ENCODE measurements around the gene ELMO2. TPM values are rescaled to one million over a fixed set of nuclear protein-coding genes. Genes with fewer than 3 reads are reported as not detected.

ELMO2 gene, protein sequence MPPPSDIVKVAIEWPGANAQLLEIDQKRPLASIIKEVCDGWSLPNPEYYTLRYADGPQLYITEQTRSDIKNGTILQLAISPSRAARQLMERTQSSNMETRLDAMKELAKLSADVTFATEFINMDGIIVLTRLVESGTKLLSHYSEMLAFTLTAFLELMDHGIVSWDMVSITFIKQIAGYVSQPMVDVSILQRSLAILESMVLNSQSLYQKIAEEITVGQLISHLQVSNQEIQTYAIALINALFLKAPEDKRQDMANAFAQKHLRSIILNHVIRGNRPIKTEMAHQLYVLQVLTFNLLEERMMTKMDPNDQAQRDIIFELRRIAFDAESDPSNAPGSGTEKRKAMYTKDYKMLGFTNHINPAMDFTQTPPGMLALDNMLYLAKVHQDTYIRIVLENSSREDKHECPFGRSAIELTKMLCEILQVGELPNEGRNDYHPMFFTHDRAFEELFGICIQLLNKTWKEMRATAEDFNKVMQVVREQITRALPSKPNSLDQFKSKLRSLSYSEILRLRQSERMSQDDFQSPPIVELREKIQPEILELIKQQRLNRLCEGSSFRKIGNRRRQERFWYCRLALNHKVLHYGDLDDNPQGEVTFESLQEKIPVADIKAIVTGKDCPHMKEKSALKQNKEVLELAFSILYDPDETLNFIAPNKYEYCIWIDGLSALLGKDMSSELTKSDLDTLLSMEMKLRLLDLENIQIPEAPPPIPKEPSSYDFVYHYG
- total RNA-seq: 64.5 and 66.4 TPM in 2 replicates

DNA sequence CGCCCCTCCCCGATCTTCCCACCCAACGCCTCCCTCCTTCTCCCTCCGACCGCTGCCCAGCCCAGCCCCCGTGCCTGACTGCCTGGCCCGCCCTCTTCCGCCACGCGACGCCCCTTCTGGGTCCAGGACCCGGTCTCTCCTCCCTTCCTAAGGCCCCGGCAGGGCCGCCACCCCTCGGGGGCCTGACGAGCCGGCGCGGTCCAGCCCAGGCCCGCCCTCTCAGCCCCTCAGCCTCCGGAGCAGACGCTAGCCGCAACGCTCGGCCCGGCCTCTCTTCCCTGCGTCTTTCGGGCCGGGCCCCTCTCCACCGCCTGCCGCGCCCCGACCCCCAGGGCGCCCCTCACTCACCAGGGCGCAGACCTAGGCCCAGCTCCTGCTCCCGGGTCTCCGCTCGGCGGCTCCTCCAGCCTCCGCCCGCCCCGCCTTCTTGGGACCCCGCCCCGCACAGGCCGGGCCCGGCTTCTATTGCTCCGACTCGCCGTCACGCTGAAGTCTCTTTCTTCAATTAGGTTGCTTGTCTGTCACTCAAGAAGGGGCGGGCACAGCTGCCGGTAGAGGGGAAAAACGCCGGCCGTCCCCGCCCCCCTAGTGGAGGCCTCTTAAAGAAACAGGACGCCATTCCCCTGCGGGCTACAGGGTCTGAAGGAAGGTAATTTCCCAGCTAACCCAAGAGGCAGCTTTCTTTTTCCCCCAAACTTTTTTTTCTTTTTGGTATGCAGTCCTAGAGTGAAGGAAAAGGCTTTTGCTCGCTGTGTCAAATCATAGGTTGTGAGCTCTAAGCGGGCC lies at the start of gene ELMO2:
Gene ELMO2, minus strand, starts transcription at position 416 of the 786 bp plus-strand sequence. CDS start 12,133 bp downstream, outside the sequence.
- Mint-ChIP-seq H3K27ac (peak within 1 kb of the TSS; percentile 96), H3K4me3 (peak within 1 kb of the TSS; percentile 88), H3K27me3 (peaks cover 2% of the 10 kb centered on the region), H3K4me1 (peaks cover 58% of the 10 kb centered on the region), H3K36me3 (ENCODE audit: low read depth) (peaks cover 17% of the 10 kb centered on the region), H3K9me3 (no peaks in the 10 kb centered on the region)
- intact Hi-C loops (cut with micrococcal nuclease): loop anchor here (1.0 to 2.0 kb wide), 2 partner anchors 42 to 282 kb away; partner anchors contain the start of gene TP53RK
- peak; percentile 99 for DNase-seq

DNA sequence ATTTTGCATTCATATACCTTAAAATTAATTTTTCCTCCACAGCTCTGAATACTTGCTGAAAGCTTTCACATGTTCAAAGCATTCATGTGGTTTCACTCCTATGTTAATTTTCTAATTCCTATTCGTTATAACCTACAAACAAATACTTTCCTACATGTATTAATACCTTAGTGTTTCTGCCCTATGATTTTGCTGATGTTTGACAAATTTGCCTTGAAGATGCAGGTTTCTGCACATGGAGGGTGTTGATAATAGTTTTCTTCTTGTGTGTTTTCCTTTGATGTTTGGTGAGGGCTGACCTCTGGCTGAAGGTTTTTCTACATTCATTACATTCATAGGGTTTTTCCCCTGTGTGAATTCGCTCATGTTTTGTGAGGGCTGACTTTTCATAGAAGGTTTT lies 49.3 kb upstream of the ELMO2 start:
- peaks cover 14% of the 10 kb centered on the region for H3K27me3 Mint-ChIP-seq
- no peaks in the 10 kb centered on the region for H3K36me3 Mint-ChIP-seq (ENCODE audit: low read depth)
- H3K4me3 Mint-ChIP-seq: no peak overlapping the region
- no peak for DNase-seq
- no peaks in the 10 kb centered on the region for H3K4me1 Mint-ChIP-seq
- H3K27ac Mint-ChIP-seq: no peak overlapping the region
- intact Hi-C loops (cut with micrococcal nuclease): no loop called here
- H3K9me3 Mint-ChIP-seq: peaks cover 19% of the 10 kb centered on the region

DNA sequence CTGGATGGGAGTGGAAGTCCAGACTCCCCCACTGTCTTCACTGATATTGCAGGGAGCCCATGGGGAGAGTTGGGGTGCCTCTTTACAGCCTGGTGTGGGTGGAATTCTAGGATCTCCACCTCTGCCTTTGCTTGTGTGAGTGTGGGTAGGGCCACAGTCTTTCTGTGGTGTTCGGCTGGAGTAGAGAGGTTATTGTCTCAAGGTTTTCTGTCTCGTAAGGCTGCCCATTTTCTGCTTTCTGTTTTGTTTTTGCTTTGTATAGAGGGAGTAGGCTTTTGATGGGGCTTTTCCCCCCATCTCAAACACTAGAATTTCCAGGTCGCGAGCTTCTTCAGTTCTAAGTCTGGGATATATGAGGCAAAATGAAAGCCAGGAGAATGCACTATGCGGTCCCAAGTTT lies 40.4 kb upstream of the ELMO2 start:
- Mint-ChIP-seq H3K27me3 (peaks cover 19% of the 10 kb centered on the region), H3K27ac (no peak overlapping the region), H3K4me1 (no peaks in the 10 kb centered on the region), H3K9me3 (peaks cover 3% of the 10 kb centered on the region), H3K4me3 (no peak overlapping the region), H3K36me3 (ENCODE audit: low read depth) (no peaks in the 10 kb centered on the region)
- DNase-seq: peak; percentile 33
- intact Hi-C loops (cut with micrococcal nuclease): no loop called here

DNA sequence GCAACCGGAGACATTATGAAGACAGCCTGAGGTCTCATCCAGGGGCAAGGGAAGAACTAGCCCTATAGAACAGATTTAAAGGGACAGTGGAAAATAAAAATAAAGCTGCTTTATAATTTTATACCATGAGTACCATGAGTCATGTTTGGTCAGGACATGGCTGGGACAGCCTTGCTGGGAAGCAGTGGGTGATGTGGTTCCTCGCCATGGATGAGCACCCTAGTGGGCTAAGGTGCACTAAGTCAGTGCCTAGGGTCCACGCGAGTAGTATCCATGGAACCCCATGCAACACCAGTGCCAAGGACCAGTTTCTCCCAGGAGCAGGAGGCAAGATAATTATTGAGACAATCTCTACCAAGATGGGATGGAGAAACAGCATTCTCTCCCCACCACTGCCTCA lies 33.4 kb upstream of the ELMO2 start:
- H3K4me3 Mint-ChIP-seq: no peak overlapping the region
- H3K4me1 Mint-ChIP-seq: no peaks in the 10 kb centered on the region
- H3K36me3 Mint-ChIP-seq (ENCODE audit: low read depth): no peaks in the 10 kb centered on the region
- intact Hi-C loops (cut with micrococcal nuclease): no loop called here
- H3K27ac Mint-ChIP-seq: no peak overlapping the region
- DNase-seq: no peak
- peaks cover 18% of the 10 kb centered on the region for H3K27me3 Mint-ChIP-seq
- H3K9me3 Mint-ChIP-seq: peaks cover 3% of the 10 kb centered on the region

DNA sequence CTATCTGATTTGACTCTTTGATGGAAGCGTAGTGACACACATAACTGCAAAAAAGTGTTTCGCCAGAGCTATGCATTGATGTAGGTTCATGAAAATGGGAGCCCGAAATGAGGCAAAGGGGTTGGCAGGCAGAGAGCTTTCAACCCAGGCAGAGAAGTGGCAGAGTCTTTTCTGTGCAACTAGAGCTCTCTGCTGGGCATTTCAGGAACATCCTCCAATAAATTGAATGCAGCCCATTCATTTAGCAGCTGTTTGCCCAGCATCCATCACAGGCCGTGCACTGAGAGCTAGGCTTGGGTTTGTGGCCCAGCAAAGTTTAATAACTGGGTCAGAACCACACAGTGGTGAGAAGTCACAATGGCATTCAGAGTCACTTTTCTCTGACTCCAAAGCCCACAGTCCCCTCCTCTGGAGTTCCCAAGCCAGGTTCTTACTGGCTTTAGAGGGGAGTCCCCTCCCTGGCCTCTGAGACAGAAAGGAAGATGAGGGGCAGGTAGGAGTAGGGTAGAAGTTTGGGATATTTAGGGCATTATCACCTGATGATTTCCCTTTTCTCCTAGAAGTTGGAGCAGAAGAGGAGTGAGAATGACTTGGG lies 31.8 kb upstream of the ELMO2 start:
- no peaks in the 10 kb centered on the region for H3K4me1 Mint-ChIP-seq
- intact Hi-C loops (cut with micrococcal nuclease): no loop called here
- H3K36me3 Mint-ChIP-seq (ENCODE audit: low read depth): no peaks in the 10 kb centered on the region
- H3K27ac Mint-ChIP-seq: no peak overlapping the region
- H3K4me3 Mint-ChIP-seq: no peak overlapping the region
- H3K27me3 Mint-ChIP-seq: peaks cover 15% of the 10 kb centered on the region
- peak; percentile 69 for DNase-seq
- no peaks in the 10 kb centered on the region for H3K9me3 Mint-ChIP-seq

DNA sequence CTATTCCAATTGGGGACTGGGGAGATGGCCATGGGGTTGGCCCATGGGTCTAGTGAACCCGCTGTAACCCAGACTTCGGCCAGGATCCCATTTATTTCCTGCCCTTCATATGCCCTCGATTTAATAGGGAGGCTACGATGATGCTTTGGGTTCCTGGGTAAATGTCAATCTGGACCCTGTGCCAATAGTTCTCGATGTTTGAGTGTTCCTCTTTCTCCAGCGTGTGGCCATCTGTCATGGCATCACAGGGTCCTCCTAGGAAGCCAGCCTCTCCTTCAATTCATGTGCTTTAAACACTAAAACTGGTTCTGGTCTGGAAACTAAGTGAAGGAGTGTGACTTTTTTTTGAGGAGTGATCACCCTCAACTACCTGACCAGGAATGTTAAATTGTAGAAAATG lies 28.7 kb upstream of the ELMO2 start:
- no peaks in the 10 kb centered on the region for H3K4me1 Mint-ChIP-seq
- no peak overlapping the region for H3K27ac Mint-ChIP-seq
- H3K36me3 Mint-ChIP-seq (ENCODE audit: low read depth): no peaks in the 10 kb centered on the region
- DNase-seq: no peak
- H3K9me3 Mint-ChIP-seq: no peaks in the 10 kb centered on the region
- H3K4me3 Mint-ChIP-seq: no peak overlapping the region
- intact Hi-C loops (cut with micrococcal nuclease): no loop called here
- peaks cover 14% of the 10 kb centered on the region for H3K27me3 Mint-ChIP-seq

DNA sequence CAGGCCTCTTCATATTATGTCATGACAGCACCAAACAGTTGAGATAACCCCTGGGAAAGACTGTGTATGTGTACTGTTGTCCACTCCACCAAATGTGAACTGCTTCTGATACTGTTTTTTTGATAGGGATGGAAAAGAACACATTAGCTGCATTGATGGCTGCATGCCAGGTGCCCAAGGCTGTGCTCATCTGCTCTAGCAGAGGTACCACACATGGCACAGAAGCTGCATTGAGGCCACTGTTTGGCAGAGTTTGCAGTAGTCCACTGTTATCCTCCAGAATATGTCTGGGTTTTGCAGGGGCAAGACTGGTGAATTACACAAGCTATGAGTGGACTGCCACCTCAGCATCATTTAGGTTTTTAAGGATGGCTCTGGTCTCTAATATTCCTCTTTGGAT lies 28.2 kb upstream of the ELMO2 start:
- H3K36me3 Mint-ChIP-seq (ENCODE audit: low read depth): no peaks in the 10 kb centered on the region
- no peaks in the 10 kb centered on the region for H3K9me3 Mint-ChIP-seq
- H3K27me3 Mint-ChIP-seq: peaks cover 15% of the 10 kb centered on the region
- DNase-seq: no peak
- intact Hi-C loops (cut with micrococcal nuclease): no loop called here
- no peak overlapping the region for H3K27ac Mint-ChIP-seq
- no peak overlapping the region for H3K4me3 Mint-ChIP-seq
- H3K4me1 Mint-ChIP-seq: no peaks in the 10 kb centered on the region

DNA sequence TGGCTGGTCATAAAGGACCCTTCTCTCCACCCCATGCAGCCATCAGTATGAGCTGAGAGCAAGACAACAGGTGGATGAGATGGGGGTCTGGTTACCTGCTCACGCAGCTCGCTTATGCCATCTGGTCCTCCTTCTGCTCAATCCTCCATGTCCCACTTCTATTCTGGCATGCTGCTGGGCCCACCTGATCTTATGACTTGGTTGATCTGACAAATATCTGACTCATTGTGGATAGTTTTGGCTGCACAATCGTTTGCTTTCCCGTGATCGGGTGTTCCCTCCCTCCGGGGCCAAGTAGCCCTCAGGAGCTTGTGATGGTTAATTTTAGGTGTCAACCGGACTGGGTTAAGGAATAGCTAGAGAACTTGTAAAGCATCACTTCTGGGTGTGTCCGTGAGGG lies 26.6 kb upstream of the ELMO2 start:
- no peak for DNase-seq
- no peak overlapping the region for H3K27ac Mint-ChIP-seq
- intact Hi-C loops (cut with micrococcal nuclease): no loop called here
- H3K27me3 Mint-ChIP-seq: peaks cover 22% of the 10 kb centered on the region
- H3K36me3 Mint-ChIP-seq (ENCODE audit: low read depth): no peaks in the 10 kb centered on the region
- no peaks in the 10 kb centered on the region for H3K9me3 Mint-ChIP-seq
- H3K4me3 Mint-ChIP-seq: no peak overlapping the region
- H3K4me1 Mint-ChIP-seq: no peaks in the 10 kb centered on the region

DNA sequence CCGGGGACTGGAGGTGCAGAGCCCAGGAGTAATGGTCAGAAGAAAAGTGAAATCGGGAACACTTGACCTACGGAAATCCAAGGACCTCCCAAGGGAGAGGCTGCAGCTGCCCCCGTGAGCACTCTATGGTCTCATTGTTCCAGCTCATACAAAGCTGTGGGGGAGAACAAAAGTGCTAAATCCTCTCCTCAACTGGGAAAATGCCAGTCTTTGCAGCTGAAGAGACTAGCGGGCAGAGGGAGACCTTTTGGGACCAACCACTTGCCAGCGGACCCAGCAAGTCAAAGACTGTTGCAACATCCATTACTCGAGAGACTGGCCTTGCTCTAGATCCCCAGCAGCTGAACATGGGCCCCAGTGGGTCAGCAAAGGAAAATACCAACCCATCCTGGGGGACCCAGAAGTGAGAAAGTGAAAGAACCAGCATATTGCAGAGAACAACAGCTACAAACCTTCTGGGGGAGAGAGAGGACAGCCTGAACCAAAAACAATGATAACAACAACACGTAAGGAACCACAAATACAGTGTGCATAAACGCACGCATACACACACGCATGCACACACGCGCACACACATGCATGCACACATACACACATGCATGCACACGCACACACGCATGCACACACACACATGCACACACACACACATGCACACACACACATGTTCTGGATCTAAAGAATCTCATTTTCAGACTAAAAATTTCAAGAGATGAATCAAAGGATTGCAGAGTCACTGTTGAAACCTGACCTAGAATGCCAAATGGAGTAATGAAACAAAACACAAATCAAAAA lies 24.7 kb upstream of the ELMO2 start:
- intact Hi-C loops (cut with micrococcal nuclease): no loop called here
- Mint-ChIP-seq H3K4me3 (no peak overlapping the region), H3K27ac (no peak overlapping the region), H3K4me1 (no peaks in the 10 kb centered on the region), H3K9me3 (no peaks in the 10 kb centered on the region), H3K36me3 (ENCODE audit: low read depth) (no peaks in the 10 kb centered on the region), H3K27me3 (peaks cover 41% of the 10 kb centered on the region)
- DNase-seq: no peak

DNA sequence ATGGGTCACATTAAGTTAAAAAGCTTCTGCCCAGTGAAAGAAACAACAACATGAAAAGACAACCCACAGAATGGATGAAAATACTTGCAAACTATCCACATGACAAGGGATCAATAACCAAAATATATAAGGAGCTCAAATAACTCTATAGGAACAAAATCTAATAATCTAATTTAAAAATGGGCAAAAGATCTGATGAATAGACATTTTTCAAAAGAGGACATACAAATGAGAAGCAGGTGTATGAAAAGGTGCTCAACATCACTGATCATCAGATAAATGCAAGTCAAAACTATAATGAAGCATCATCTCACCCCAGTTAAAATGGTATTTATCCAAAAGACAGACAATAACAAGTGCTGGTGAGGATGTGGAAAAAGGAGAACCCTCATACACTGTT lies 21.0 kb upstream of the ELMO2 start:
- Mint-ChIP-seq H3K9me3 (no peaks in the 10 kb centered on the region), H3K27me3 (peaks cover 44% of the 10 kb centered on the region), H3K36me3 (ENCODE audit: low read depth) (no peaks in the 10 kb centered on the region), H3K27ac (no peak overlapping the region), H3K4me1 (no peaks in the 10 kb centered on the region), H3K4me3 (no peak overlapping the region)
- intact Hi-C loops (cut with micrococcal nuclease): no loop called here
- no peak for DNase-seq

DNA sequence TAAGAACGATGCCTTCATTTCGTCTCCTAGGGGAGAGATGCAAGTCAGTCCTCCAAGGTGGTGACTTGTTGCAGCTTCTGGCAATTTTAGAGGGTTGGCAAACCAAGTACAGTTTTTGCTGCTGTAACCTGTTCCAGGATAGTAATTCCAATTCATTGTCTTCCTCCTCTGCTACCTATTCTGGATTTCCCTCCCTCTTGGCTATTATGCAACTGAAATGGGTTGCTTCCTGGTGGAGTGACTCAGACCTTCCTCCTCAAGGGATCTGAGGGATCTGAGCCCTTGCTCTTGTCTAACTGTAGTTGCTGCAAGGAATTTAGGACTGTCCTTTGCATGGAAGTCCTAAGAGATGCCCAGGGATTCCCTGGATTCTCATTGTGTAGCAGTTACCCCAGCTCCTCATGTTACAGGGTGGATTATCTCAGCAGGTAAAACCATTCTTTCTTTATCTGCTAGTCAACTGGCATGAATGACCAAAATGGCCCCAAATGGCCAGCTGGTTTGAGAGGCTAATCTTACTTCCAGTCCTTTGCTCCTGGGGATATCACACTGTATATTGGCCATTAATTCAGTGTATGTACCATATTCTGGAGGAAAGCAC lies 17.6 kb upstream of the ELMO2 start:
- no peak overlapping the region for H3K4me3 Mint-ChIP-seq
- H3K27ac Mint-ChIP-seq: no peak overlapping the region
- no peaks in the 10 kb centered on the region for H3K9me3 Mint-ChIP-seq
- intact Hi-C loops (cut with micrococcal nuclease): no loop called here
- DNase-seq: peak; percentile 40
- H3K36me3 Mint-ChIP-seq (ENCODE audit: low read depth): no peaks in the 10 kb centered on the region
- H3K4me1 Mint-ChIP-seq: no peaks in the 10 kb centered on the region
- peaks cover 46% of the 10 kb centered on the region for H3K27me3 Mint-ChIP-seq

DNA sequence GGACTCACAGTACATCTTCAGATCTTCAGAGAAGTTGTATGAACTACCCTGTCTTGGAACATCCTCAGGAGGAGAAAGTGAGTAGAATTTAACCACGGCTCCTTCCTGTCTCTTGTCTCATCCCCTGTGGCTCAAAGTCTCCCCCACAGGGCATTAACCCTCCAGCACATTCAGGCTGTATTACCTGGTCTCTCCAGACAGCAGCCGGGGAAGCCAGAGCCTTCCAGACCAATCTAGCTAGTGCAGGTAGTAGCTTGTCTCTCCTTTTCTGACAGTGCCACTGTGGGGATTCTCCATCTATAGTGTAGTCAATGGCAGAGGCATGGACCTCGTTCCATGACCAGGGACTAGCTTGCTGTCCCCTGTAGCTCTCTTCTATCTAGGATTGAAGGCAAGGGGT lies 16.9 kb upstream of the ELMO2 start:
- H3K27me3 Mint-ChIP-seq: peaks cover 49% of the 10 kb centered on the region
- no peaks in the 10 kb centered on the region for H3K36me3 Mint-ChIP-seq (ENCODE audit: low read depth)
- intact Hi-C loops (cut with micrococcal nuclease): no loop called here
- DNase-seq: no peak
- no peaks in the 10 kb centered on the region for H3K4me1 Mint-ChIP-seq
- no peak overlapping the region for H3K27ac Mint-ChIP-seq
- no peak overlapping the region for H3K4me3 Mint-ChIP-seq
- H3K9me3 Mint-ChIP-seq: no peaks in the 10 kb centered on the region

DNA sequence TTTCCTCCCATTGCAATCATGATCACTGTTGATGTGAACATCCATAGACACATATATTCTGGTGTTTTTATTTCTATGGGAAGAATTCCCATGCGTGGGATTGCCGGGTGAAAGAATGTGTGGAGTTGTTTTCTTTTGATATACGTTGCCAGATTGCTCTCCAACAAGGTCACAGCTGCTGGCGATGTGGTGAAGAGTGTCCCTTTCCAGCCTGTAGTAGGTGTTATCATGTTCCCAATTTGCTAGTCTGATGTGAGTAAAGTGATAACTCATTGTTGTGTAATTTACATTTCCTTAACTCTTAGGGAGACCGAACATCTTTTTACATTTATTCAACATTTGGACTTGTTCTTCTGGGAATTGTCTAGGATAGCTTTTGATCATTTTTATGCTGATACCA lies 14.5 kb upstream of the ELMO2 start:
- intact Hi-C loops (cut with micrococcal nuclease): no loop called here
- Mint-ChIP-seq H3K27ac (no peak overlapping the region), H3K4me1 (no peaks in the 10 kb centered on the region), H3K27me3 (peaks cover 35% of the 10 kb centered on the region), H3K4me3 (no peak overlapping the region), H3K36me3 (ENCODE audit: low read depth) (no peaks in the 10 kb centered on the region), H3K9me3 (no peaks in the 10 kb centered on the region)
- no peak for DNase-seq

All from activated CD4-positive, alpha-beta T cell treated with anti-CD3 and anti-CD28 coated beads, Interleukin-2, amount 10 ng/mL, durations not matched to agents 24 days and 14 days (primary cell).